OCI-LY1 (cell line): ENCODE results near the gene CNTN5.

Experiments
- CTCF ChIP-seq: fragments of 200-600 bp; sonication (generic), shearing (Covaris generic); IDR thresholded peaks from 2 replicates; pipeline ENCODE4 v1.5.1; 2017; ENCODE audit warnings: mild to moderate bottlenecking, antibody characterized with exemption, low read length, moderate library complexity, mixed read lengths
- EZH2 ChIP-seq: fragments of 200-600 bp; sonication (generic), shearing (Covaris generic); IDR thresholded peaks from 2 replicates; pipeline ENCODE4 v1.8.0; 2017; ENCODE audit warnings: borderline replicate concordance, mixed run types, mild to moderate bottlenecking, antibody characterized with exemption, low read length, moderate library complexity, mixed read lengths

DNA sequence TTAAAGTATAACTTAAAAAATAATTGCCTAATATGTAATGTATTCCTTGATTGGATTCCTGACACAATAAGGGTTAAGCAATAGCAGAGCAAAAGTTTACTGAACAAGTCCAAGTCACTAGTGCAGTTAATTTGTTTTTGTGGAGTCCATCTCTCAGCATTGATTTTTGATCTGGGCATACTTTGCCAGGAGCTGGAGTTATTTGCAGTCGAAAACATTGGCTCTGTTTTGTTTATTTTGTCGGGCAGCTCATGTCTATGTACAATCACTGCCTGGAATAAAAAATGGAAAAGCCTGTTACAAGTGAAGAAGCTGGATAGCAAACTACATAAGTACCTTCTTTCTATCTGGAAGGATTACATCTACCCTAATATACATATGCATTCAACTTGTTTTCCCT lies 625.2 kb downstream of the CNTN5 start:
- TF ChIP-seq CTCF (no peak), EZH2 (no peak)
